Activated naive CD4-positive, alpha-beta T cell treated with anti-CD3 and anti-CD28 coated beads, Interleukin-2, amount 10 ng/mL, durations not matched to agents 7 days and 5 days (primary cell): Measurements from ENCODE around the gene KRABD2.

Experiments used
- CTCF ChIA-PET: fragments of 350-600 bp; sonication (Branson Sonifier 250); formaldehyde crosslinking; loops from one replicate; lab custom pipeline; 2021; ENCODE audit warnings: antibody characterized with exemption; lab: Charles Lee
- DNase-seq: peaks from one replicate; pipeline ENCODE4 v3.0.0-alpha.2; 2020
- H3K27ac Mint-ChIP-seq: one replicate; pipeline ENCODE4 v1.8.0; 2021; ENCODE audit warnings: mild to moderate bottlenecking, moderate library complexity, mixed read lengths
- H3K27me3 Mint-ChIP-seq: one replicate; pipeline ENCODE4 v1.8.0; 2021; ENCODE audit warnings: mild to moderate bottlenecking, mixed read lengths
- H3K36me3 Mint-ChIP-seq: one replicate; pipeline ENCODE4 v1.8.0; 2021; ENCODE audit warnings: mixed read lengths
- H3K4me1 Mint-ChIP-seq: one replicate; pipeline ENCODE4 v1.8.0; 2021; ENCODE audit warnings: mixed read lengths
- H3K4me3 Mint-ChIP-seq: one replicate; pipeline ENCODE4 v1.8.0; 2021; ENCODE audit warnings: mild to moderate bottlenecking, moderate library complexity, mixed read lengths
- H3K9me3 Mint-ChIP-seq: one replicate; pipeline ENCODE4 v1.8.0; 2021; ENCODE audit warnings: mixed read lengths

Gene KRABD2

DNA sequence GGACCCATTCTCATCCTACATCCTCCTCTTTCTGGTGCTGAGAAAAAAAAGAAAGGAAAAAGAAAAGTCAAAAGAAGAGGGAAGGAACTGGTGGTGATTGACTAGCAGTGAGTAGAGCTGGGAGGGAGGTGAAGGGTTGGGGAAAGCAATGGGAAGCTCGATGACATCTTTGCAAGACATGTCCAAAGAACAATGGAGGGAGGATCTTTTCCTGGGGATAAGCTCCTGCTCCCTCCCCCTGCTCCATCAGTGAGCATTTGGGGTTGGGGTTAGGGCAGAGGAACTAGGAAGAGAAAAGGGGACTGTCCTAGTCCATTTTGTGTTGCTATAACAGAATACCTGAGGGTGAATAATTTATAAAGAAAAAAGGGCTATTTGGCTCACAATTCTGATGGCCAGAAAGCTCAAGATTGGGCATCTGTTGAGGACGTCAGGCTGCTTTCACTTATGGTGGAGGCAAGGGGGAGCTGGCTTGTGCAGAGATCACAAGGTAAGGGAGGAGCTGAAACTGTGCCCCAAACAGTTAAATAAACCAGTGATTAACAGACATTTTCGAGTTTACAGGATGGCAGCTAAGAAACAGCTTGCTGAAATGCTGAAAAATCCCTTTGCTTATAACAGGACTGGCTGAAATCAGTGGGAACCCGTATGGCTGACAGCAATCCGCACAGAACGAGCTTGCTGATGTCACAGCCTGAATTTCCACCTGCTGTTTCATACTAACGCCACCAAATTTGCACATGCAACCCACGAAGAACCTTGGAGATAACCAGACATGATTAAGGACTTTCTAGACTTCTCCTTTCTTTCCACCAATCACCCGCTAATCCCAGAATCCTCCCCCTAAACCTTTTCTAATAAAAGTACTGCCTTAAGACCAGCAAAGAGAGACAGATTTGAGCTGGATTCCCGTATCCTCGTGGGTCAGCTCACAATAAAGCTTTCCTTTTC, 38.4 kb downstream of the KRABD2 start:
- Mint-ChIP-seq H3K36me3 (no peaks in the 10 kb centered on the region), H3K4me1 (peaks cover 10% of the 10 kb centered on the region), H3K27me3 (peaks cover 23% of the 10 kb centered on the region), H3K4me3 (no peak overlapping the region), H3K9me3 (no peaks in the 10 kb centered on the region), H3K27ac (no peak overlapping the region)
- CTCF ChIA-PET = interaction anchor here (1.0 kb wide), 1 partner anchor 37 kb away, joined by 4 read pairs; no protein-coding TSS in a partner anchor
- no peak for DNase-seq

DNA sequence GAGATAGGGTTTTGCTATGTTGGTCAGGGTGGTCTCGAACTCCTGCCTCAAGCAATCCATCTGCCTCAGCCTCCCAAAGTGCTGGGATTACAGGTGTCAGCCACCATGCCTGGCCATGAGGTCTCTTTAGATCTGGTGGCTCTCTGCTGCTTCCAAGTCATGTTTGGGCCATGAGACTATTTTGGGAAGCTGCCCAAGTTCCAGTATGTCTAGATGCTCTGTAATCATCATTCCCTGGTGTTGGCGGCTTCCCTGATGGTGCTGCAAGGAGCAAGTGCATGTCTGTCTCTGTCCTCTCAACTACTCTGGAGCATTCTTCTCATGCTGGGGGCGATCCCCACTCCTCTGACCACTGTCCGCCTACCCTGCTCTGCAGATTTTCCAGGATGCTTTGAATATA, 43.2 kb downstream of the KRABD2 start:
- H3K4me1 Mint-ChIP-seq = peaks cover 6% of the 10 kb centered on the region
- H3K27me3 Mint-ChIP-seq = peaks cover 25% of the 10 kb centered on the region
- H3K4me3 Mint-ChIP-seq = no peak overlapping the region
- DNase-seq = no peak
- no peaks in the 10 kb centered on the region for H3K9me3 Mint-ChIP-seq
- H3K27ac Mint-ChIP-seq = no peak overlapping the region
- CTCF ChIA-PET = no interaction called here
- no peaks in the 10 kb centered on the region for H3K36me3 Mint-ChIP-seq

DNA sequence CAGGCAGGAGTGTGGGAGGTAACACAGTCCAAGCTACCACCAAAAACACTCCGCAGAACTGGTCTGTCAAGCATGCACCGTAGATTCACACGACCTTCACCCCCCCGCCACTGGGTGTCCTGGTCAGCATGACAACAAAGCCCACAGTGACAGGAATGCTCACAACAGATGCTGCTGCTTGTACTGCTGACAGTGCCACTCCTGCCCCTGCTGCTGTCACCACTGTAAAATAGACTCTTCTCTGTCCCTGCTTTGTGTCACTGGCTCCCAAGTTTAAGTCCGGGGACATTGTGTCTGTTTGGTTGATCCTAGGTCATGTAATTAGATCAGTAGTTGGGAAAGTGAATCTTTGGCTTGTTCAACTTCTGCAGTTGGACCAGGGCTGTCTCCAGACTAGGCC, 43.8 kb downstream of the KRABD2 start:
- CTCF ChIA-PET = no interaction called here
- H3K27me3 Mint-ChIP-seq = peaks cover 25% of the 10 kb centered on the region
- no peaks in the 10 kb centered on the region for H3K9me3 Mint-ChIP-seq
- H3K4me3 Mint-ChIP-seq = no peak overlapping the region
- no peak overlapping the region for H3K27ac Mint-ChIP-seq
- peaks cover 3% of the 10 kb centered on the region for H3K4me1 Mint-ChIP-seq
- no peak for DNase-seq
- no peaks in the 10 kb centered on the region for H3K36me3 Mint-ChIP-seq

DNA sequence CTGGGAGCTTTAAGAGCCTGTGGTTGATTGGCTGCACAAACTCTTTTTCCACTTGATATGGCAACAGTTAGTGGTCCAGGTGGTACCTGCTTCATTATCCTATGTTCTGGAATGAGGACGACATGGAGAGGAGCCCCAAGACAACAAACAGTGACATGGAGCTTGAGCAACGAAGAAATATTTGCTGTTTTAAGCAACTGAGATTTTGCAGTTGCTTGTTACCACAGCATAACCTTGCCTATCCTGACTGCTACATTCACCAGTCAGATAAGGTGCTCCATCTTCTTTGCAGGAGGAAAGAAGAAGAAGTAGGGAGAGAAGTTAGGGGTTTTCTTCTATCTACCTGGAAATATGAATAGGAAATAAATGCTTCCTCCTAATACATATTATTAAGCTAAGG, 44.4 kb downstream of the KRABD2 start:
- CTCF ChIA-PET = interaction anchor here (0.8 kb wide), 1 partner anchor 9 kb away, joined by 4 read pairs; no protein-coding TSS in a partner anchor
- Mint-ChIP-seq H3K27ac (no peak overlapping the region), H3K9me3 (no peaks in the 10 kb centered on the region), H3K36me3 (no peaks in the 10 kb centered on the region), H3K4me3 (no peak overlapping the region), H3K4me1 (peaks cover 6% of the 10 kb centered on the region), H3K27me3 (peaks cover 29% of the 10 kb centered on the region)
- no peak for DNase-seq

DNA sequence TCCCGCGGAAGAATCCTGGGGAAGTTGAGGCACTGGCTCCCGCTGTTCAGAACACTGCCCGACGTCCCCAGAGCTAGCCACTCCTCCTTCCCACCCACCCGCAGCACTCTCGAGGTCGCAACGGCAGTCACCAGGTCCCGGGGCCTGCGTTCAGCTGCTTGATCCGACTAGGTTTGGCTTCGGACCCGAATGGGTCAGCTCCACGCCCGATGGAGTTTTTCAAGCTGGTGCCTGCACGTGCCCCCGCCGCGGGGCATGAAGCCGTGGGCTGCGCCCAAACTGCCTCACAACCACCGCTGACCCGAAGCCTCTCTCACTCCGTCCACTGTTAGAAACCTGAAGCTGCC, 49.2 kb downstream of the KRABD2 start:
- CTCF ChIA-PET = interaction anchor here (0.7 to 1.5 kb wide), 3 partner anchors 50 to 217 kb away, joined by 3 read pairs; partner anchors contain the start of gene KRABD2
- no peaks in the 10 kb centered on the region for H3K36me3 Mint-ChIP-seq
- H3K27ac Mint-ChIP-seq = no peak overlapping the region
- no peak for DNase-seq
- H3K9me3 Mint-ChIP-seq = no peaks in the 10 kb centered on the region
- H3K4me3 Mint-ChIP-seq = peak overlapping the region; percentile 15
- peaks cover 60% of the 10 kb centered on the region for H3K27me3 Mint-ChIP-seq
- H3K4me1 Mint-ChIP-seq = peaks cover 32% of the 10 kb centered on the region
